Testis (tissue), 2 donors: ENCODE data around the gene MXRA8.

Experiments used
- CTCF ChIP-seq, 3 experiments: fragments of 450-650 bp in 2 of 3; fragments of 200-600 bp in 1 of 3; sonication (generic) in 1 of 3; IDR thresholded peaks; one replicate each; pipeline ENCODE4 v1.5.1; 2016 to 2019; ENCODE audit warnings: antibody characterized with exemption in 3 of 3, mild to moderate bottlenecking in 2 of 3, moderate library complexity in 1 of 3
- POLR2A ChIP-seq: fragments of 450-650 bp; IDR thresholded peaks from one replicate; pipeline ENCODE4 v1.6.1; 2017; ENCODE audit warnings: antibody characterized with exemption, mild to moderate bottlenecking, moderate library complexity

- TF ChIP-seq CTCF (IDR thresholded peaks at IDR 0.05) (no peak), POLR2A (no peak)
These were observed 27.0 kb downstream of the MXRA8 start, which contains the start of gene TAS1R3 for GRCh38 chr1:1331068-1331965.
